GM21528 (cell line): ENCODE measurements around the gene HOXA1.

Source experiments
- ATAC-seq: cut with Tn5 transposase; IDR thresholded peaks from one replicate; pipeline ENCODE4 v1.9.1; 2021; ENCODE audit warnings: mild to moderate bottlenecking, moderate library complexity; ENCODE audit not compliant: unreplicated experiment, low FRiP score

Gene HOXA1

DNA sequence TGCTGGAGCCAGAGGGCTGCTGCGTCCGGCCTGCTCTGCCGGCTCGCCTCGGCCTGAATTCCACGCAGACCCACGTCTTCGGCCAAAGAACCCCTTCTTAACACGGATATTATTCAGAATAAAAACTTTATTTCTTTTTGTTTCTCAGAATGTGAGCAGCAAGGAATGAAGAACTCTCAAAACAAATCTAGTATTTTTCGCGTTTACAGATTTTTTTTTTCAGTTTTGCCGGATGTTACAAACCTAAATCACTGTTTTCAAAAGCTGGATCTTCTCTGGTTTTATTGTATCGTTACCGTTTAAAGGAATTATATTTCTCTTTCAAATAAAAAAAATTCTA, 11.1 kb upstream of the HOXA1 start:
- ATAC-seq: no peak

DNA sequence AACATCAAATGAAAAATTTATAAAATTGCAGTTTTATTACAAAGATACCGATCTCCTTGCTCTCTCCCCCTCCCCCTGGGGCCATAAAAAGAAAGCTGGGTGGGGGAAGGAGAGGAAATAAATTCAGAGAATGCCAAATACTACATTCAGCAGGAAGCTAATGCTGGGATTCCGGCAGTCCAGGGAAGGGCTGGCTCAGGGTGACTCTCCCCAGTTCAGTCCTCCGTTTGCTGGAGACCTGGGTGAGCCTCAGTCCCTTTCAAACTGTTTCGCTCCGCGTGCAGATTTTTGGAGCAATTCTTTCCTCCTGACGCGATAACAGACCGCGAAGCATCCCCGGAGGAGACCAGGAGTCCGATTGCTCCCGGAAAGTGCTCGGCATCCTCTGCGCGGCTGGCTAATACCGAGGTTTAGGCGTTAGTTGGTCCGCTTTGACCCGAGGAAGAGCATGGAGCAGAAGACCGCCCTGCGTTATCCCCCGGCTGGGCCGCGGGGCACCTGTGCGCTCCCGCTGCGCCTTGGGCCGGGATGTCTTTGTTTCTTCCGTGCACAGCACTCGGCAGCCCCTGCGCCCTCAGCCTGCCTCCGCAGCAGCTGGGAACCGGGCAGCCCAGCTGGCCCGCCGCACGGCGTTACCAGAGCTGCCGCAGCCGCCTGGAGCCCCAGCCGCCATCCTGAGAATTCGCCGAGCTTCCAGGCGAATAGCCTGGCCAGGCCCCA, 10.5 kb upstream of the HOXA1 start:
- ATAC-seq: no peak

- ATAC-seq: no peak
Observed at GRCh38 chr7:27105301-27106031, 9.7 kb upstream of the HOXA1 start.

DNA sequence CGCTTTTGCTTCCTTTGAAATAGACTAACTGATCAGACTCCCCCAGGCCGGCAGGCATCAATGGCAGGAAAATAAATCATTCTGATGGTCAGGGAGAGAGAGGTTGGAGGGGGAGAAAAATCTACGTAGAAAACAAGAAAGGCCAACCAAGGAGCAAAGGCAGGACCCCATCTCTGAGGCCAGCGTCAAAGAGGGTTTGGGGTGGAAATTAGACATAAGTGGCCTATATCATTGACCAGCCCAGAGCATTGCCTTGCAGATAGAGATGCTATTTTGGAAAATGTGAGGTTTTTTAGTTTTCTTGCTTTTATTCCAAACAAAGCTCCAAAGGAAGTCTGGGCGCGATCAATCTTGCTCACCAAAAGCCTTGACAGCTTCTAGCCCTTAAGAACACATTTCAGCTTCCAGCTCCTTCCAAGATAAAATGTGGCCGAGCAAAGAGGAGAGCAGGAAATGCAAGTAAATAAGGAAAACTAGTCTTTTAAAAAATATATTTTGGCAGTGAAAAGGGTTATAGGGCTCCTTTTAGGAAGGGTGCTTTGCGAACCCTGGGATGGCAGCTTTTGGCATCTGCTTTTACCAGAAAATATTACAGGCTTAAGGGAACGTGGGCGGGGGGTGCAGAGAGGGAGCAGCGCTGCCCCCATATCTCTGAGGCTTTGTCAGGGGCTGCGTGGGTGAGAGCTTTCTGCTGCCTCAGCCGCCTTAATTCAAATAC, 8.7 kb upstream of the HOXA1 start:
- ATAC-seq: no peak

DNA sequence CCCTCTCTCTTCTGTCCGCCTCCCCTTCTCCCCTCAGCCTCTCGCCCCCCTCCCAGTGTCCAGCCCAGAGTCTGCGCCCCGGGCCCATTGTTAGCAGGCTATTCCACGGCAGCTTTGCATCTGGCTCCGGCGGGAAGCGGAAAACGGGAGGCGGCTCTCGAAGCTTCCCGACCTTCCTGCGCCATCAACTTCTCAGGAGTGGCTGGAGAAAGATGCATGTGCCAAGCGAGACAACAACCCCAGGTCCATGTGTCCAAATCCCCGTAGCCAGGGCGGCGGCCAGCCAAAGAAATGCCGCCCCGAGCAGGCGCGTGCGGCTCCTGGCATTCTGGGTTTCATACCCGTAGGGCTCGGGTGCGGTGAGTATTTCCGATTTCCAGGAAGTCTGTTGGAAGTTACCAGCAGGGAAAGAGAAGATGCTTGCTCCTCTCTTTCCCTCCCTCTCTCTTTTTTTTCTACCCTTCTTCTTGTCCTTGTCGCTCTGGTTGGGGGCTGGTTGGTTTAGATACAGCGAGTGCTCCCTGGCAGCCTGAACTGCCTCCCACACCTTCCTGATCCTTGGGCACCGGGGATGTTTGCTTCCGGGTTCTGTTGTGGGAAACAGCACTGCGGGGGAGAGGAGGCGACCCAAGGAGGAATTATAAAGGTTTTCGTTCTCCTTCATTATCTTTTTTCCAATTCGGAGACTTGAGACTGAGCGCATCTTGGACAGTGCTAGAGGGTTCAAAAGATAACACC, 7.9 kb upstream of the HOXA1 start:
- no peak for ATAC-seq

- ATAC-seq: no peak
Observed at GRCh38 chr7:27102581-27103442, 7.0 kb upstream of the HOXA1 start, which contains the start of gene HOXA2. Gene HOXA2 (minus strand): TSS chr7:27102683. CDS start chr7:27102500, 183 bp downstream.

GRCh38 chr7:27101957-27102580, 6.3 kb upstream of the HOXA1 start:
- no peak for ATAC-seq

GRCh38 chr7:27101171-27101956, 5.6 kb upstream of the HOXA1 start:
- no peak for ATAC-seq

DNA sequence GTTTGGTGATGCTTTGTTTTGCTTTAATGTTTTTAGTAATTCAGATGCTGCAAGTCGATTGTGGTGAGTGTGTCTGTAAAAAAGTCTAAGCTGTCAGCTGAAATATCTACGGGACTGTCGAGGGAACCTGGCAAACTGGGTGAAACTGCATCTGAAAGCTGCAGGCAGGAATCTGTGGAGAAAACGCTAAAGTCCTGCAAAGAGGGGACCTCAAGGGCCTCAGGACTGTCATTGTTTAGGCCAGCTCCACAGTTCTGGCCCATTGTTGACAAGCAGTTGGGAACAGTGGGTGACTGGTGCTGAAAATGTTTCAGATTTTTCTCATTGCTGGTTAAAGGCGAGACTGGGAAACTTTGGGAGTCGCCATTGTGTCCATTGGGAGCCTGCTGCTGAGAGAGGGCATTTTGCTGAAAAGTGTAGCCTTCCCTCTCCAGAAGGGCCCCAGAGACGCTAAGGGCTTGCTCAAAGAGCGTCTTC, 4.9 kb upstream of the HOXA1 start:
- ATAC-seq: no peak

DNA sequence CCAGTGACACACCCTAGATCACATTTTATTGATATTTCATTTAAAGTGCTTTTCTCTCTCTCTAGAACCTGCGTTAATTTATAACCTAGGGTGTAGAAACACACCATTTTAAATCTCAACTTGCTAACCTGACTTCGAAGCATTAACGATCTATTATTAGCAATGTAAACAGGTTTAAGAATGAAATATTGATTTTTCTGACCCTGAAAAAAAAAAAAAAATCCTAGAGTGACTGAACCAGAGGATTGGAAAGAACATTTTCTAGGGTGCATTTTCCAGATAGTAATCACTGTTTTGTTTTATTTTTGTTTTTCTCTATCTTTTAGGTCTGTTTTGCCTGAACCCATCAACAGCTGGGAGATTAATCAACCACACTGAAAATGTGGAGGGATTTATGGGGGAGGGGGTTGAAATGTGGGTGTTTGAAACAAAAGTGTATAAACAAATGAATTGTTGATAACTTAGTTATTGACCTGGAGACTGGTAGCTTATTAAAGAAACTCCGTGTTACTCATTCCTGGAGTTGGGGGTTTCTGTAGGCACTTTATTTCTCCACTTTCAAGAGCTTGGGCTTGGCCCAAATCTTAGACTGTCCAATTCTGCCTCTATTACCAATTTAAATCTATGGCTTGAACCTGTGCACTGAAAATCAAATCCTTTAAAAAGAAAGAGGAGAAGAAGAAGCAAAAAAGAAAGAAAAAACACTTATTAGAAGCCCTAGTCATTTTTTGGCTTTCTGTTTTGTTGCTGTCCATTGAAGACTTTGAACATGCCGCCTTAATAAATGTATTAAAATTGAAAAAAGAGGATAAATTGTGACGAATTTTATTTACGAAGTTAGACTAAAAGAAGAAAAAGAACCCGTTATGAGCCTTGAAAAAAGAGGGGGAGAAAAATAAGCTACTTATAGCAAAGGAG, 3.9 kb upstream of the HOXA1 start:
- no peak for ATAC-seq

DNA sequence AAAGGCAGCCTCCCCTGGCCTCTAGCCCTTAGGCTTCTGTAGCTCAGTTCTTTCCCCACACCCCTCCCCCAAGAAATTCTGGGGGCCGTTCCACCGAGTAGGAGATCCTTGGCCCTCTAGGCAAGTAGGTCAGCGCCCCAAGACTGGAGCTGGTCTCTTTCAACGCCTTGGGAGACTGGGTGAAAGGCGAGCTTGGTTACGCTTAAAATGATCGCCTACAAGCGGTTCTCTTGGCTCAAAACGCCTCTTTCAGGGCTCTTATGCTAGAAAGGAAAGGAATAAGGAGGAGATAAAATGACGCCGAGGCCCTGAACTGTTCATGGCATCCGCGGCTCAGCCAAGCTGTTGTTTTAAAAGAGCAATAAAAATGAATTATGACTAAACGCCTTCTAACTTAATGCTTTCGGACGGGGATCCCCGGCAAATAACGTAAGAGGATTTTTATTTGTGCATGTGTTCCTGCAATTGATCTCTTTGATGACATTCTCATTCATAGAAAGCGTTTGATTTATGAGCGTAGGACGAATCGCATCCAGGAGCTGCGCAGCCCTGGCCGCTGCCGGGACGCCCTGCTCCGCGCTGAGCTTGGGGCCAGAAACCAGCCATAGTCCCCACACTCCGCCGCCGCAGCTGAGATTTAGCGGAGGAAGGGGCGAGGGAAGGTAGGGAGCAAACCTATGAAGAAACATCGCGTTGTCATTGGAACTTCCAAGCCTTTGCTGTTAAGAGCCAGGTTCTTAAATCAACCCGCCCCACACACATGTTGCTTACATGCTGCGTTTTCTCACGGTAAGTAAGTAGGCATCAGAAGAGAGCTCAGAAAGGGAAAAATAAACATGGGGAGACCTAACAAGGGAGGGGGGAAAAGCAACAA, 3.0 kb upstream of the HOXA1 start:
- no peak for ATAC-seq

DNA sequence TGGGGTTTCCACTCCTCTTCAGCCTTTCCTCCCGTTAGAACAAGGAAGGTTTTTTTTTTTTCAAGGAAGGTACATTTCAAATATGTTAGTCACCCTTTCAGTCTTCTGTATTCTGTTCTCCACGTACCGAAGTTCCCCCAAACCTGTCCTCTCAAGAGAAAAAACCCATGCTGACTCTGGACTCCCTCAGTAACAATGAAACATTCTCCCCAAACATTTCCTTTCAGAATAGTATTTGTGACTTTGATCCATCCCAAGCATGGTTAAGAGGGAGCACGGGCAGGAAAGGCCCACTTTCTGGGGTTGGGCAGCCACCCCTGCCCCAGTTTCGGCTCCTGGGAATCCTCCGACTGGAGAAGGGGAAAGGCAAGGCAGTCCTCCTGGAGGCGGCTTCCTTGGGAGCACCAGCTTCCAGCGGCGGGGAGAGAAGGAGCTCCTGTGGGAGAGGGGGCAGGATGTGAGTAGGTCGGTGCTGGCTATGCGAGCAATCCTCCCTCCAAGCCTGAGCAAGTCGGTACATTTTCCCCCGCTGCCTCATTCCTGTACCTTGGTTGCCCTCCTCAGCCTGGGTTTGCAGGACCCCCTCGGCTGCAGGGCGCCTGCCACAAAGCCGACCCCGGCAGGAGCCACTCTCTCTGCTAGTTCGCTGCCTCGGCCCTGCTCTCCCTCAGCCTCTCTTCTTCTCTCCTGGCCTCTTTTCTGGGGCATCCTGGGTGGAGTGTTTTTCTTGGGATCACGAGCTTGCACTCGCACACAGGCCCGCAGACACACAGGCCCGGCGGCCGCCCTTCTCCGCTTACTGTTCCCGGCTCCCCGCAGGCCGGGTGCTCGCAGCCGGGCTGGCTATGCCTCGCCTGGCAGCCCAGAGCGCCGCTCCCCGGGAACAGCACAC, 2.1 kb upstream of the HOXA1 start:
- no peak for ATAC-seq

DNA sequence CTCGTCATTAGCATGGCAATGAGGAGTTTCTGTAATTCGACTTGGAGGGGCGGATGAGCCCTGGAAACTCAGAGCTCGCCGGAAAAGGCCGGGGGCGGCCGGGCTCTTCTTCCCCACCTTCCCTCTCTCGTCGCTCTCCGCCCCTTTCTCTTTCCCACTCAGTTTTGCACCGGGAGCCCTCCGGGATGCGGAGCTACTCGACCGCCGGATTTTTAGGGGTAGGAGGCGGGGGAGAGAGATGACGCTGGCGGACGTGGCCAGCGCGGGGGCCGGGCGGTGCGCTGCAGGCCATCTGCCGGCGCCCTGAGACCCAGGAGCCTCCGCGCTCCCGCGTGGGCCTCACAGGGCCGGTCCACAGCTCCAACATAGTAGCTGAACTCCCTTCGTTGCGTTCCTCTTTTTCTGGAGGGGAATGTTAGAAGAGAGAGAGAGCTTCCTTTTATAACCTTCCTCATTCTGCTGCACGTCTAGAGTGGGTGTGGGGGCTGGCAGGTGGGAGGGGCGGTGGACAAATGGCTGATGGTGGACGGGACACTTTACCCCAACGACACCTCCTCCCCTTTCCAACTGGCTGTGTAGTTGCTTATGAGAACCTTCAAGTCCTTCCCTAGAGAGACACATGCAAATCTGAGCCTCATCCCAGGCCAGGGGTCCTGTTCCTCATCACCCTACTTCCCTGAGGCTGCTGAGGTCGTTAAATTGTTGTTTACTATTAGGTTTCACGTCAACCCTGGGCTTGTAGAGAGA, 1.1 kb upstream of the HOXA1 start:
- ATAC-seq: no peak

- ATAC-seq: peak; percentile 7
Observed at GRCh38 chr7:27095050-27095896, 527 bp downstream of the HOXA1 start.
